NB4 (cell line): Measurements from ENCODE around the gene GLI3.

Experiments used
- DNase-seq: peaks from one replicate; pipeline ENCODE4 v3.0.0; 2010; ENCODE audit warnings: low read depth
- H3K4me3 ChIP-seq: one replicate; pipeline ENCODE4 v1.5.1; 2011; ENCODE audit warnings: mild to moderate bottlenecking, low read depth, low read length, moderate library complexity
- CTCF ChIP-seq: IDR thresholded peaks from one replicate; pipeline ENCODE4 v1.5.1; 2012; ENCODE audit warnings: low read depth, low read length
- MAX ChIP-seq: IDR thresholded peaks from 2 replicates; pipeline ENCODE4 v1.6.1; 2011; ENCODE audit warnings: low read depth, low read length
- MYC ChIP-seq: IDR thresholded peaks from 2 replicates; pipeline ENCODE4 v1.6.1; 2011; ENCODE audit warnings: low read depth, low read length
- POLR2A ChIP-seq: IDR thresholded peaks from 2 replicates; pipeline ENCODE4 v1.6.1; 2011; ENCODE audit warnings: mild to moderate bottlenecking; ENCODE audit not compliant: insufficient read length; ENCODE audit errors: extremely low read depth

GLI3 gene

GRCh38 chr7:42161110-42161509, 75.9 kb downstream of the GLI3 start:
- TF ChIP-seq MAX (no peak), CTCF (no peak), POLR2A (no peak), MYC (no peak)
- DNase-seq, result no peak
- H3K4me3 ChIP-seq, result no peak overlapping the region

GRCh38 chr7:42159130-42159529, 77.9 kb downstream of the GLI3 start:
- no peak for DNase-seq
- no peak overlapping the region for H3K4me3 ChIP-seq
- TF ChIP-seq POLR2A (no peak), MAX (no peak)

- H3K4me3 ChIP-seq, result no peak overlapping the region
- no peak for TF ChIP-seq CTCF
- TF ChIP-seq POLR2A, result no peak
- no peak for TF ChIP-seq MAX
- TF ChIP-seq MYC, result no peak
- DNase-seq, result no peak
These were observed 79.9 kb downstream of the GLI3 start for GRCh38 chr7:42156967-42157721.

GRCh38 chr7:42156291-42156865, 80.6 kb downstream of the GLI3 start:
- H3K4me3 ChIP-seq, result no peak overlapping the region
- TF ChIP-seq CTCF (no peak), MAX (no peak), MYC (no peak), POLR2A (no peak)
- DNase-seq, result no peak

GRCh38 chr7:42155584-42156290, 81.3 kb downstream of the GLI3 start:
- no peak overlapping the region for H3K4me3 ChIP-seq
- no peak for DNase-seq
- TF ChIP-seq MYC, result no peak
- TF ChIP-seq POLR2A, result no peak
- TF ChIP-seq CTCF, result no peak
- no peak for TF ChIP-seq MAX

GRCh38 chr7:42154173-42154572, 82.8 kb downstream of the GLI3 start:
- TF ChIP-seq POLR2A (no peak), CTCF (no peak), MAX (no peak), MYC (no peak)
- DNase-seq, result no peak
- no peak overlapping the region for H3K4me3 ChIP-seq
